GM12878 (cell line): Measurements from ENCODE around the gene LRWD1. TPM values are rescaled to one million over a fixed set of nuclear protein-coding genes. Genes with fewer than 3 reads are reported as not detected.
A peak's percentile ranks its signal among the peaks of the same experiment; 100 is the strongest.

Experiments
- BACH1 ChIP-seq: fragments of 450-650 bp; IDR thresholded peaks from 2 replicates; pipeline ENCODE4 v1.6.1; 2017; ENCODE audit warnings: mild to moderate bottlenecking, borderline replicate concordance
- BHLHE40 ChIP-seq, 2 experiments: fragments of 450-650 bp in 1 of 2; IDR thresholded peaks; 2 replicates each; pipeline ENCODE4 v1.6.1; 2011 to 2017; ENCODE audit warnings: low read depth in 2 of 2, borderline replicate concordance in 1 of 2, improper control_type of control experiment in 1 of 2, low read length in 1 of 2, mild to moderate bottlenecking in 1 of 2
- CHD2 ChIP-seq: IDR thresholded peaks from 2 replicates; pipeline ENCODE4 v1.6.1; 2011; ENCODE audit warnings: low read depth, low read length, improper control_type of control experiment, borderline replicate concordance
- EED ChIP-seq: sonication (generic); IDR thresholded peaks from 2 replicates; pipeline ENCODE4 v1.6.1; 2016; ENCODE audit warnings: antibody characterized with exemption, low read depth
- EGR1 ChIP-seq, 2 experiments: IDR thresholded peaks; 1 replicate in 1 of 2; 2 replicates in 1 of 2; pipeline ENCODE4 v1.6.1; 2011 to 2012; ENCODE audit warnings: low read depth in 2 of 2, low read length in 2 of 2, borderline replicate concordance in 1 of 2, mild to moderate bottlenecking in 1 of 2, moderate library complexity in 1 of 2
- FOS ChIP-seq: IDR thresholded peaks from 3 replicates; pipeline ENCODE4 v1.6.1; 2011; ENCODE audit warnings: borderline replicate concordance; ENCODE audit not compliant: insufficient read length; ENCODE audit errors: extremely low read depth
- HDAC6 ChIP-seq: fragments of 200-600 bp; sonication (generic); IDR thresholded peaks from one replicate; pipeline ENCODE4 v1.8.0; 2017; ENCODE audit warnings: antibody characterized with exemption; ENCODE audit not compliant: unreplicated experiment
- IKZF1 ChIP-seq: fragments of 450-650 bp; conservative IDR thresholded peaks from 2 replicates; pipeline ENCODE4 v1.6.1; 2017; ENCODE audit warnings: antibody characterized with exemption, mild to moderate bottlenecking
- LARP7 ChIP-seq: fragments of 450-650 bp; IDR thresholded peaks from 2 replicates; pipeline ENCODE4 v1.6.1; 2017; ENCODE audit warnings: mild to moderate bottlenecking
- MXI1 ChIP-seq: fragments of 150-350 bp; IDR thresholded peaks from 2 replicates; pipeline ENCODE4 v1.6.1; 2011; ENCODE audit warnings: low read depth, mild to moderate bottlenecking, inconsistent platforms, low read length, improper control_type of control experiment
- NR2C1 ChIP-seq: fragments of 450-650 bp; IDR thresholded peaks from 2 replicates; pipeline ENCODE4 v1.6.1; 2017; ENCODE audit warnings: antibody characterized with exemption, mild to moderate bottlenecking, moderate library complexity
- POLR2AphosphoS5 ChIP-seq: IDR thresholded peaks from 2 replicates; pipeline ENCODE4 v1.6.1; 2011; ENCODE audit warnings: mild to moderate bottlenecking, low read length, inconsistent platforms
- POU2F2 ChIP-seq: IDR thresholded peaks from 3 replicates; pipeline ENCODE4 v1.6.1; 2011; ENCODE audit warnings: low read depth, mild to moderate bottlenecking, low read length, borderline replicate concordance
- TAF1 ChIP-seq: IDR thresholded peaks from 2 replicates; pipeline ENCODE4 v1.6.1; 2011; ENCODE audit warnings: mild to moderate bottlenecking, low read depth, low read length, borderline replicate concordance
- YY1 ChIP-seq: IDR thresholded peaks from 2 replicates; pipeline ENCODE4 v1.6.1; 2011; ENCODE audit warnings: low read depth, mild to moderate bottlenecking, low read length
- ZSCAN29 ChIP-seq: fragments of 450-650 bp; IDR thresholded peaks from 2 replicates; pipeline ENCODE4 v1.6.1; 2017; ENCODE audit warnings: mild to moderate bottlenecking, moderate library complexity
- polyA plus RNA-seq, 11 experiments: library from polyadenylated mRNA; depleted of rRNA in 4 of 11; unstranded in 6 of 11; stranded (reverse) in 5 of 11; fragments of >200 nt; fragmentation: Nextera tagmentation in 4 of 11; fragmentation: Illumina TruSeq in 1 of 11; extraction: Ambion mirVana in 4 of 11; extraction: Trizol in 1 of 11; gene quantifications; 1 replicate in 1 of 11; 2 replicates in 10 of 11; pipeline versions ENCODE4 v1.2.1 to v1.2.3, GENCODE V29; 2011 to 2016; ENCODE audit warnings: inconsistent platforms in 2 of 11, missing spikeins in 2 of 11, low read depth in 1 of 11
- total RNA-seq, 4 experiments: library from RNA; depleted of rRNA in 3 of 4; stranded (reverse); fragments of >200 nt in 3 of 4; fragmentation: Illumina TruSeq in 1 of 4; extraction: Trizol in 1 of 4; gene quantifications; 2 replicates each; pipeline versions ENCODE4 v1.2.1 to v1.2.3, GENCODE V29; 2013 to 2021
- TF ChIP-seq, protein P1 (sequence below): fragments of 450-650 bp; conservative IDR thresholded peaks from 2 replicates; pipeline ENCODE4 v1.6.1; 2017; ENCODE audit warnings: mild to moderate bottlenecking, moderate library complexity
- TF ChIP-seq, protein P2 (sequence below), 3 experiments: IDR thresholded peaks in 2 of 3; conservative IDR thresholded peaks in 1 of 3; 2 replicates each; pipeline ENCODE4 v1.5.1; 2011; ENCODE audit warnings: low read depth in 3 of 3, low read length in 3 of 3, mild to moderate bottlenecking in 3 of 3, control low read depth in 2 of 3, moderate library complexity in 2 of 3, inconsistent platforms in 1 of 3, mixed read lengths in 1 of 3; ENCODE audit not compliant: control insufficient read depth in 2 of 3, insufficient read depth in 1 of 3; ENCODE audit errors: extremely low read depth in 1 of 3
- TF ChIP-seq, protein P3 (sequence below): fragments of 450-650 bp; IDR thresholded peaks from 2 replicates; pipeline ENCODE4 v1.6.1; 2016; ENCODE audit warnings: mild to moderate bottlenecking, moderate library complexity, borderline replicate concordance
- TF ChIP-seq, protein P4 (sequence below): IDR thresholded peaks from 2 replicates; pipeline ENCODE4 v1.6.1; 2011; ENCODE audit warnings: low read depth, mild to moderate bottlenecking, low read length, moderate library complexity, borderline replicate concordance; ENCODE audit errors: extremely low read depth

LRWD1 gene
- total and polyA plus RNA-seq, 10 of the 15 experiments (the other 5 are each of a cell fraction or from before 2014, with no cell fraction given): 0.40 to 64.4 (median 26.1) TPM

DNA sequence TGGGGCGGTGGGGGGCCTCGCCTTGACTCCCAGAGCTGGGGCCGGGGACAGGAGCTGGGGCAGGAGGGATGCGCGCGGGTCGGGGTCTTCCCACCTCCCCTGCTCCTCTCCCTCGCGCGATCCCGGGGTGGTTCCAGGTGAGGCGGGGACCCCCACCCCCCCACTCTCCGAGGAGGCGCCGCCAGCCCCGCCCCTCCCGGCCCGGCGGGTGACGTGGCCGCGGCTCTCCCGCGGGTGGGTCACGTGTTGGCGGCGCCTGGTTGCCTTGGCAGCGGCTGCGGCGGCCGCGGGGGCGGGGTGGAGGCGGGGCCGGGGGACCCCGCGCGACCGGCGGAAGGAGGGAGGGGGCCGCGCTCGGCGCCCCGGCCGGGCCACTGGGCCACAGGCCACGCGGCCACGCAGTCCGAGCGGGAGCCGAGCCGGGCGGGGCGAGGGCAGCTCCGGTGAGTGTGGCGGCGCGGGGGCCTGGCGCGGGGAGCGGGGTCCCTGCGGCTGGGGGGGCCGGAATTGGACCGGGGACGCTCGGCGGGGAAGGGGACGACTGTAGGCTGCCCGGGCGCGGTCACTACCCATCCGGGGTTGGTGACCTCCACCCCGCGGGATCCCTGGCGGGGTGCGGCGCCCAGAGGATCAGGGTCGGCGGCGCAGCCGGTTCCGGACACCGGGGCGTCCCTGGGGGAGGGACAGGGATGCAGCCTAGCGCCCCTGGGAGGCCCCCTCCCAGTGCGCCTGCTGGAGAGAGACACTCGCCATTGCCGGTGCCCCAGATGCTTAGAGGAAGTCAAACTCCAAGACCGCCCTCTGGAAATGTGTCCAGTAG, 31.4 kb upstream of the LRWD1 start, which contains the start of gene ORAI2 (continued):
- peak; percentile 44 to 99 for TF ChIP-seq EGR1 (IDR thresholded peaks at IDR 0.05; ENCODE audit: borderline replicate concordance in 1 of 2, low read depth in 2 of 2, low read length in 2 of 2)
- peak; percentile 25; the same call in 1 of the 2 replicates for TF ChIP-seq TAF1
- TF ChIP-seq POLR2AphosphoS5: peak; percentile 24; the same call in 1 of the 2 replicates
- peak; percentile 23; the same call in 1 of the 2 replicates for TF ChIP-seq NR2C1
- TF ChIP-seq BHLHE40 (IDR thresholded peaks at IDR 0.05; ENCODE audit: borderline replicate concordance in 1 of 2, low read depth in 2 of 2, low read length in 1 of 2): peak; percentile 86 to 96
- TF ChIP-seq ZSCAN29: 0 out of 2 replicates have a peak, but pooled peaks have one; percentile 51
- 0 out of 2 replicates have a peak, but pooled peaks have one; percentile 14 for TF ChIP-seq EED
- TF ChIP-seq, protein P1, sequence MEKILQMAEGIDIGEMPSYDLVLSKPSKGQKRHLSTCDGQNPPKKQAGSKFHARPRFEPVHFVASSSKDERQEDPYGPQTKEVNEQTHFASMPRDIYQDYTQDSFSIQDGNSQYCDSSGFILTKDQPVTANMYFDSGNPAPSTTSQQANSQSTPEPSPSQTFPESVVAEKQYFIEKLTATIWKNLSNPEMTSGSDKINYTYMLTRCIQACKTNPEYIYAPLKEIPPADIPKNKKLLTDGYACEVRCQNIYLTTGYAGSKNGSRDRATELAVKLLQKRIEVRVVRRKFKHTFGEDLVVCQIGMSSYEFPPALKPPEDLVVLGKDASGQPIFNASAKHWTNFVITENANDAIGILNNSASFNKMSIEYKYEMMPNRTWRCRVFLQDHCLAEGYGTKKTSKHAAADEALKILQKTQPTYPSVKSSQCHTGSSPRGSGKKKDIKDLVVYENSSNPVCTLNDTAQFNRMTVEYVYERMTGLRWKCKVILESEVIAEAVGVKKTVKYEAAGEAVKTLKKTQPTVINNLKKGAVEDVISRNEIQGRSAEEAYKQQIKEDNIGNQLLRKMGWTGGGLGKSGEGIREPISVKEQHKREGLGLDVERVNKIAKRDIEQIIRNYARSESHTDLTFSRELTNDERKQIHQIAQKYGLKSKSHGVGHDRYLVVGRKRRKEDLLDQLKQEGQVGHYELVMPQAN: peak; percentile 72
- peak; percentile 32; the same call in 1 of the 2 replicates for TF ChIP-seq BACH1
- TF ChIP-seq FOS: no peak
- peak; percentile 63 for TF ChIP-seq IKZF1
- 0 out of 2 replicates have a peak, but pooled peaks have one; percentile 9 for TF ChIP-seq CHD2
- peak; percentile 53 for TF ChIP-seq YY1
- TF ChIP-seq POU2F2: 0 out of 3 replicates have a peak, but pooled peaks have one; percentile 6
- no peak for TF ChIP-seq HDAC6
- TF ChIP-seq, protein P2, sequence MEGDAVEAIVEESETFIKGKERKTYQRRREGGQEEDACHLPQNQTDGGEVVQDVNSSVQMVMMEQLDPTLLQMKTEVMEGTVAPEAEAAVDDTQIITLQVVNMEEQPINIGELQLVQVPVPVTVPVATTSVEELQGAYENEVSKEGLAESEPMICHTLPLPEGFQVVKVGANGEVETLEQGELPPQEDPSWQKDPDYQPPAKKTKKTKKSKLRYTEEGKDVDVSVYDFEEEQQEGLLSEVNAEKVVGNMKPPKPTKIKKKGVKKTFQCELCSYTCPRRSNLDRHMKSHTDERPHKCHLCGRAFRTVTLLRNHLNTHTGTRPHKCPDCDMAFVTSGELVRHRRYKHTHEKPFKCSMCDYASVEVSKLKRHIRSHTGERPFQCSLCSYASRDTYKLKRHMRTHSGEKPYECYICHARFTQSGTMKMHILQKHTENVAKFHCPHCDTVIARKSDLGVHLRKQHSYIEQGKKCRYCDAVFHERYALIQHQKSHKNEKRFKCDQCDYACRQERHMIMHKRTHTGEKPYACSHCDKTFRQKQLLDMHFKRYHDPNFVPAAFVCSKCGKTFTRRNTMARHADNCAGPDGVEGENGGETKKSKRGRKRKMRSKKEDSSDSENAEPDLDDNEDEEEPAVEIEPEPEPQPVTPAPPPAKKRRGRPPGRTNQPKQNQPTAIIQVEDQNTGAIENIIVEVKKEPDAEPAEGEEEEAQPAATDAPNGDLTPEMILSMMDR (IDR thresholded peaks at IDR 0.05 in 2 of 3, conservative IDR thresholded peaks at IDR 0.05 in 1 of 3; ENCODE audit: control insufficient read depth in 2 of 3, extremely low read depth in 1 of 3, insufficient read depth in 1 of 3, low read depth in 3 of 3, low read length in 3 of 3): 0 out of 6 replicates have a peak, but pooled peaks of 1 of the 3 experiments have one; percentile 2
- TF ChIP-seq, protein P3, sequence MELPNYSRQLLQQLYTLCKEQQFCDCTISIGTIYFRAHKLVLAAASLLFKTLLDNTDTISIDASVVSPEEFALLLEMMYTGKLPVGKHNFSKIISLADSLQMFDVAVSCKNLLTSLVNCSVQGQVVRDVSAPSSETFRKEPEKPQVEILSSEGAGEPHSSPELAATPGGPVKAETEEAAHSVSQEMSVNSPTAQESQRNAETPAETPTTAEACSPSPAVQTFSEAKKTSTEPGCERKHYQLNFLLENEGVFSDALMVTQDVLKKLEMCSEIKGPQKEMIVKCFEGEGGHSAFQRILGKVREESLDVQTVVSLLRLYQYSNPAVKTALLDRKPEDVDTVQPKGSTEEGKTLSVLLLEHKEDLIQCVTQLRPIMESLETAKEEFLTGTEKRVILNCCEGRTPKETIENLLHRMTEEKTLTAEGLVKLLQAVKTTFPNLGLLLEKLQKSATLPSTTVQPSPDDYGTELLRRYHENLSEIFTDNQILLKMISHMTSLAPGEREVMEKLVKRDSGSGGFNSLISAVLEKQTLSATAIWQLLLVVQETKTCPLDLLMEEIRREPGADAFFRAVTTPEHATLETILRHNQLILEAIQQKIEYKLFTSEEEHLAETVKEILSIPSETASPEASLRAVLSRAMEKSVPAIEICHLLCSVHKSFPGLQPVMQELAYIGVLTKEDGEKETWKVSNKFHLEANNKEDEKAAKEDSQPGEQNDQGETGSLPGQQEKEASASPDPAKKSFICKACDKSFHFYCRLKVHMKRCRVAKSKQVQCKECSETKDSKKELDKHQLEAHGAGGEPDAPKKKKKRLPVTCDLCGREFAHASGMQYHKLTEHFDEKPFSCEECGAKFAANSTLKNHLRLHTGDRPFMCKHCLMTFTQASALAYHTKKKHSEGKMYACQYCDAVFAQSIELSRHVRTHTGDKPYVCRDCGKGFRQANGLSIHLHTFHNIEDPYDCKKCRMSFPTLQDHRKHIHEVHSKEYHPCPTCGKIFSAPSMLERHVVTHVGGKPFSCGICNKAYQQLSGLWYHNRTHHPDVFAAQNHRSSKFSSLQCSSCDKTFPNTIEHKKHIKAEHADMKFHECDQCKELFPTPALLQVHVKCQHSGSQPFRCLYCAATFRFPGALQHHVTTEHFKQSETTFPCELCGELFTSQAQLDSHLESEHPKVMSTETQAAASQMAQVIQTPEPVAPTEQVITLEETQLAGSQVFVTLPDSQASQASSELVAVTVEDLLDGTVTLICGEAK: 0 out of 2 replicates have a peak, but pooled peaks have one; percentile 38
- peak; percentile 58; the same call in 1 of the 2 replicates for TF ChIP-seq LARP7
- TF ChIP-seq MXI1: peak; percentile 80
- TF ChIP-seq, protein P4, sequence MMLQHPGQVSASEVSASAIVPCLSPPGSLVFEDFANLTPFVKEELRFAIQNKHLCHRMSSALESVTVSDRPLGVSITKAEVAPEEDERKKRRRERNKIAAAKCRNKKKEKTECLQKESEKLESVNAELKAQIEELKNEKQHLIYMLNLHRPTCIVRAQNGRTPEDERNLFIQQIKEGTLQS: peak; percentile 80; the same call in 1 of the 2 replicates
